HepG2 (cell line): ENCODE data around the gene PREX1. TPM values are rescaled to one million over a fixed set of nuclear protein-coding genes. Genes with fewer than 3 reads are reported as not detected.

ENCODE experiments used
- FOXC1 ChIP-seq: sonication (generic); formaldehyde crosslinking; IDR thresholded peaks from 2 replicates; pipeline ENCODE4 v1.8.0; 2022; ENCODE audit warnings: mild to moderate bottlenecking, missing genetic modification reagents, borderline replicate concordance
- RFX5 ChIP-seq: IDR thresholded peaks from 2 replicates; pipeline ENCODE4 v1.6.1; 2011; ENCODE audit warnings: low read depth, low read length, improper control_type of control experiment
- SMARCE1 ChIP-seq: fragments of 450-650 bp; IDR thresholded peaks from 2 replicates; pipeline ENCODE4 v1.6.1; 2017; ENCODE audit warnings: borderline replicate concordance
- SRSF9 ChIP-seq: fragments of 200-400 bp; formaldehyde crosslinking; IDR thresholded peaks from 2 replicates; pipeline ENCODE4 v1.6.1; 2018; ENCODE audit warnings: borderline replicate concordance, mild to moderate bottlenecking, low read depth, low read length; ENCODE audit not compliant: insufficient read depth, poor library complexity, severe bottlenecking
- TEAD2 ChIP-seq: sonication (generic); formaldehyde crosslinking; IDR thresholded peaks from 2 replicates; pipeline ENCODE4 v1.9.0; 2021; ENCODE audit warnings: missing genetic modification reagents
- TSC22D2 ChIP-seq: sonication (generic); formaldehyde crosslinking; IDR thresholded peaks from 2 replicates; pipeline ENCODE4 v1.5.1; 2020; ENCODE audit warnings: missing genetic modification reagents, mild to moderate bottlenecking, borderline replicate concordance
- ZNF510 ChIP-seq: sonication (generic); formaldehyde crosslinking; IDR thresholded peaks from 2 replicates; pipeline ENCODE4 v1.4.0; 2020; ENCODE audit warnings: low read depth, mild to moderate bottlenecking, missing genetic modification reagents
- ZNF672 ChIP-seq: sonication (generic); formaldehyde crosslinking; IDR thresholded peaks from 2 replicates; pipeline ENCODE4 v1.8.1; 2022; ENCODE audit warnings: missing genetic modification reagents
- ZNF678 ChIP-seq: sonication (generic); formaldehyde crosslinking; IDR thresholded peaks from 2 replicates; pipeline ENCODE4 v1.4.0; 2020; ENCODE audit warnings: mild to moderate bottlenecking, missing genetic modification reagents
- polyA plus RNA-seq, 8 experiments: library from polyadenylated mRNA; depleted of rRNA in 3 of 8; stranded (reverse) in 7 of 8; unstranded in 1 of 8; fragments of >200 nt; fragmentation: Illumina TruSeq in 4 of 8; extraction: Trizol in 4 of 8; gene quantifications; 2 replicates each; pipeline versions ENCODE4 v1.2.1 to v1.2.3, GENCODE V29; 2011 to 2016; ENCODE audit warnings: low read depth in 4 of 8, missing spikeins in 1 of 8, mixed read lengths in 1 of 8; ENCODE audit not compliant: insufficient read depth in 1 of 8
- total RNA-seq, 5 experiments: library from RNA; depleted of rRNA; stranded (reverse); fragments of >200 nt; fragmentation: Illumina TruSeq; extraction: Trizol; gene quantifications; 2 replicates each; pipeline ENCODE4 v1.2.3, GENCODE V29; 2016; ENCODE audit warnings: low read depth in 1 of 5
- TF ChIP-seq, protein P1 (sequence below): sonication (generic); formaldehyde crosslinking; IDR thresholded peaks from 2 replicates; pipeline ENCODE4 v1.4.0; 2020; ENCODE audit warnings: low read depth, missing genetic modification reagents
- TF ChIP-seq, protein P2 (sequence below): sonication (generic); formaldehyde crosslinking; IDR thresholded peaks from 2 replicates; pipeline ENCODE4 v1.8.1; 2023; ENCODE audit warnings: mild to moderate bottlenecking, moderate library complexity, missing genetic modification reagents
- TF ChIP-seq, protein P3 (sequence below): sonication (generic); formaldehyde crosslinking; IDR thresholded peaks from 2 replicates; pipeline ENCODE4 v1.9.0; 2021; ENCODE audit warnings: mild to moderate bottlenecking, missing genetic modification reagents
- TF ChIP-seq, protein P4 (sequence below): sonication (generic); formaldehyde crosslinking; IDR thresholded peaks from 2 replicates; pipeline ENCODE4 v1.4.0; 2020; ENCODE audit warnings: missing genetic modification reagents, borderline replicate concordance

Gene PREX1
- total and polyA plus RNA-seq, 2 of the 13 experiments (the other 11 are each of a cell fraction or from before 2014, with no cell fraction given) = 0.02 to 0.04 TPM

DNA sequence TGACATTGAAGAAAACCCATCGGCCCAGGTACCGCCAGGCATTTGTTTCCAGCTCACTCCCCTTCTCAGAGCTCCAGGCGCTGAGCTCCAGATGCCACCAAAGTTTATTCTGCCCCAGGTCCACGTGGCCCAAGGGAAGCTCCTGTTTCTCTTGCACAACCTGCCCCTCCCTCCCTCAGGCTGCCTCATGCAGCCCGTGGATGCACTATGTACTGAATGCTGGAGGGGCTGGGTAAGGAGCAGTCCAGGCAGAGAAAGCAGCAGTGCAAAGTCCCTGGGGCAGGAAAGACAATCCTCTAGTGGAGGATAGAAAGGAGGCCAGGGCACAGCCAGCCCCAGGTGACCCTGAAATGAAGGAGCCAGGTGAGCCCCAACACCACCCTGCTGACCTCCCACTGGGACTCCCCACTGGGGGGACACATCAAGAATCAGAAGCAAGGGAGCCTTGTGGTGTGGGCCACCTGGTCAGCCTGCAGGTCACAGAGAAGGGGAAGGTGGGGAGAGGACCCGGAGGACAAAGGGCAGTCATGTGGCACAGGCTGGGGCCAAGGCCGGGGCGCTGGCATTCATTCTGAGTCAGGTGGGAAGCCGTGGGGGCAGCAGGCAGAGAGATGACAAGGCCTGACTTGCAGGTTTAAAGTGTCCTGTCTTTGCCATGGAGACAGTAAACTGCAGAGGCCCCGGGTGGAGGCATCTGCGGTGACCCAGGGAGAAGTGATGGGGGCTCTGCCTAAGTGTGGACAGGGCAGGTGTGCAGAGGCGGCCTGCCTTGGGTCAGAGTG lies 230.1 kb downstream of the PREX1 start (continued):
- TF ChIP-seq, protein P1, sequence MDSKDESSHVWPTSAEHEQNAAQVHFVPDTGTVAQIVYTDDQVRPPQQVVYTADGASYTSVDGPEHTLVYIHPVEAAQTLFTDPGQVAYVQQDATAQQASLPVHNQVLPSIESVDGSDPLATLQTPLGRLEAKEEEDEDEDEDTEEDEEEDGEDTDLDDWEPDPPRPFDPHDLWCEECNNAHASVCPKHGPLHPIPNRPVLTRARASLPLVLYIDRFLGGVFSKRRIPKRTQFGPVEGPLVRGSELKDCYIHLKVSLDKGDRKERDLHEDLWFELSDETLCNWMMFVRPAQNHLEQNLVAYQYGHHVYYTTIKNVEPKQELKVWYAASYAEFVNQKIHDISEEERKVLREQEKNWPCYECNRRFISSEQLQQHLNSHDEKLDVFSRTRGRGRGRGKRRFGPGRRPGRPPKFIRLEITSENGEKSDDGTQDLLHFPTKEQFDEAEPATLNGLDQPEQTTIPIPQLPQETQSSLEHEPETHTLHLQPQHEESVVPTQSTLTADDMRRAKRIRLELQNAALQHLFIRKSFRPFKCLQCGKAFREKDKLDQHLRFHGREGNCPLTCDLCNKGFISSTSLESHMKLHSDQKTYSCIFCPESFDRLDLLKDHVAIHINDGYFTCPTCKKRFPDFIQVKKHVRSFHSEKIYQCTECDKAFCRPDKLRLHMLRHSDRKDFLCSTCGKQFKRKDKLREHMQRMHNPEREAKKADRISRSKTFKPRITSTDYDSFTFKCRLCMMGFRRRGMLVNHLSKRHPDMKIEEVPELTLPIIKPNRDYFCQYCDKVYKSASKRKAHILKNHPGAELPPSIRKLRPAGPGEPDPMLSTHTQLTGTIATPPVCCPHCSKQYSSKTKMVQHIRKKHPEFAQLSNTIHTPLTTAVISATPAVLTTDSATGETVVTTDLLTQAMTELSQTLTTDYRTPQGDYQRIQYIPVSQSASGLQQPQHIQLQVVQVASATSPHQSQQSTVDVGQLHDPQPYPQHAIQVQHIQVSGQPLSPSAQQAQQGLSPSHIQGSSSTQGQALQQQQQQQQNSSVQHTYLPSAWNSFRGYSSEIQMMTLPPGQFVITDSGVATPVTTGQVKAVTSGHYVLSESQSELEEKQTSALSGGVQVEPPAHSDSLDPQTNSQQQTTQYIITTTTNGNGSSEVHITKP (CRISPR knock-in tag) = no peak
- TF ChIP-seq SMARCE1 (no peak), ZNF678 (CRISPR knock-in tag) (no peak), TSC22D2 (CRISPR knock-in tag) (no peak), TEAD2 (CRISPR knock-in tag) (no peak), RFX5 (no peak), SRSF9 (no peak), ZNF672 (CRISPR knock-in tag) (no peak), ZNF510 (CRISPR knock-in tag) (no peak), FOXC1 (CRISPR knock-in tag) (no peak)
- TF ChIP-seq, protein P2, sequence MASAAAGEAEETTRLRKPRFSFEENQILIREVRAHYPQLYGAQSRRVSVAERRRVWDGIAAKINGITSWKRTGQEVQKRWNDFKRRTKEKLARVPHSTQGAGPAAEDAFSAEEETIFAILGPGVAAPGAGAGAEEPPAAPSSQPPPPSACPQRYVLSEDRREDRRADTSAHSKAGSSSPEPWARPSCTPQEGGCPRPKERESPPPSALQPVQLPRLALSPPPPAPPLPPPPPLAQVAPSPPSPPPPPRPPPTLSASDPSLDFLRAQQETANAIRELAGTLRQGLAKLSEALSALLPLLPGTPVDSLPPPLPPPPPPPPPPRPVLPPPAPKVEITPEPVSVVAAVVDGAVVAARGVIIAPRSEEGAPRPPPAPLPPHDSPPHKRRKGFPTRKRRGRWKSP = no peak
- TF ChIP-seq, protein P3, sequence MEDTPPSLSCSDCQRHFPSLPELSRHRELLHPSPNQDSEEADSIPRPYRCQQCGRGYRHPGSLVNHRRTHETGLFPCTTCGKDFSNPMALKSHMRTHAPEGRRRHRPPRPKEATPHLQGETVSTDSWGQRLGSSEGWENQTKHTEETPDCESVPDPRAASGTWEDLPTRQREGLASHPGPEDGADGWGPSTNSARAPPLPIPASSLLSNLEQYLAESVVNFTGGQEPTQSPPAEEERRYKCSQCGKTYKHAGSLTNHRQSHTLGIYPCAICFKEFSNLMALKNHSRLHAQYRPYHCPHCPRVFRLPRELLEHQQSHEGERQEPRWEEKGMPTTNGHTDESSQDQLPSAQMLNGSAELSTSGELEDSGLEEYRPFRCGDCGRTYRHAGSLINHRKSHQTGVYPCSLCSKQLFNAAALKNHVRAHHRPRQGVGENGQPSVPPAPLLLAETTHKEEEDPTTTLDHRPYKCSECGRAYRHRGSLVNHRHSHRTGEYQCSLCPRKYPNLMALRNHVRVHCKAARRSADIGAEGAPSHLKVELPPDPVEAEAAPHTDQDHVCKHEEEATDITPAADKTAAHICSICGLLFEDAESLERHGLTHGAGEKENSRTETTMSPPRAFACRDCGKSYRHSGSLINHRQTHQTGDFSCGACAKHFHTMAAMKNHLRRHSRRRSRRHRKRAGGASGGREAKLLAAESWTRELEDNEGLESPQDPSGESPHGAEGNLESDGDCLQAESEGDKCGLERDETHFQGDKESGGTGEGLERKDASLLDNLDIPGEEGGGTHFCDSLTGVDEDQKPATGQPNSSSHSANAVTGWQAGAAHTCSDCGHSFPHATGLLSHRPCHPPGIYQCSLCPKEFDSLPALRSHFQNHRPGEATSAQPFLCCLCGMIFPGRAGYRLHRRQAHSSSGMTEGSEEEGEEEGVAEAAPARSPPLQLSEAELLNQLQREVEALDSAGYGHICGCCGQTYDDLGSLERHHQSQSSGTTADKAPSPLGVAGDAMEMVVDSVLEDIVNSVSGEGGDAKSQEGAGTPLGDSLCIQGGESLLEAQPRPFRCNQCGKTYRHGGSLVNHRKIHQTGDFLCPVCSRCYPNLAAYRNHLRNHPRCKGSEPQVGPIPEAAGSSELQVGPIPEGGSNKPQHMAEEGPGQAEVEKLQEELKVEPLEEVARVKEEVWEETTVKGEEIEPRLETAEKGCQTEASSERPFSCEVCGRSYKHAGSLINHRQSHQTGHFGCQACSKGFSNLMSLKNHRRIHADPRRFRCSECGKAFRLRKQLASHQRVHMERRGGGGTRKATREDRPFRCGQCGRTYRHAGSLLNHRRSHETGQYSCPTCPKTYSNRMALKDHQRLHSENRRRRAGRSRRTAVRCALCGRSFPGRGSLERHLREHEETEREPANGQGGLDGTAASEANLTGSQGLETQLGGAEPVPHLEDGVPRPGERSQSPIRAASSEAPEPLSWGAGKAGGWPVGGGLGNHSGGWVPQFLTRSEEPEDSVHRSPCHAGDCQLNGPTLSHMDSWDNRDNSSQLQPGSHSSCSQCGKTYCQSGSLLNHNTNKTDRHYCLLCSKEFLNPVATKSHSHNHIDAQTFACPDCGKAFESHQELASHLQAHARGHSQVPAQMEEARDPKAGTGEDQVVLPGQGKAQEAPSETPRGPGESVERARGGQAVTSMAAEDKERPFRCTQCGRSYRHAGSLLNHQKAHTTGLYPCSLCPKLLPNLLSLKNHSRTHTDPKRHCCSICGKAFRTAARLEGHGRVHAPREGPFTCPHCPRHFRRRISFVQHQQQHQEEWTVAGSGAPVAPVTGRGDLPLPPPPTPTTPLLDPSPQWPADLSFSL (CRISPR knock-in tag) = no peak
- TF ChIP-seq, protein P4, sequence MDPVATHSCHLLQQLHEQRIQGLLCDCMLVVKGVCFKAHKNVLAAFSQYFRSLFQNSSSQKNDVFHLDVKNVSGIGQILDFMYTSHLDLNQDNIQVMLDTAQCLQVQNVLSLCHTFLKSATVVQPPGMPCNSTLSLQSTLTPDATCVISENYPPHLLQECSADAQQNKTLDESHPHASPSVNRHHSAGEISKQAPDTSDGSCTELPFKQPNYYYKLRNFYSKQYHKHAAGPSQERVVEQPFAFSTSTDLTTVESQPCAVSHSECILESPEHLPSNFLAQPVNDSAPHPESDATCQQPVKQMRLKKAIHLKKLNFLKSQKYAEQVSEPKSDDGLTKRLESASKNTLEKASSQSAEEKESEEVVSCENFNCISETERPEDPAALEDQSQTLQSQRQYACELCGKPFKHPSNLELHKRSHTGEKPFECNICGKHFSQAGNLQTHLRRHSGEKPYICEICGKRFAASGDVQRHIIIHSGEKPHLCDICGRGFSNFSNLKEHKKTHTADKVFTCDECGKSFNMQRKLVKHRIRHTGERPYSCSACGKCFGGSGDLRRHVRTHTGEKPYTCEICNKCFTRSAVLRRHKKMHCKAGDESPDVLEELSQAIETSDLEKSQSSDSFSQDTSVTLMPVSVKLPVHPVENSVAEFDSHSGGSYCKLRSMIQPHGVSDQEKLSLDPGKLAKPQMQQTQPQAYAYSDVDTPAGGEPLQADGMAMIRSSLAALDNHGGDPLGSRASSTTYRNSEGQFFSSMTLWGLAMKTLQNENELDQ (CRISPR knock-in tag) = no peak
